Calu3 (cell line): Measurements from ENCODE around the gene OSTC. TPM values are rescaled to one million over a fixed set of nuclear protein-coding genes. Genes with fewer than 3 reads are reported as not detected.

Experiments used
- BruUV-seq: library from RNA; stranded (reverse); fragments of 400-500 nt; replicated peaks from 2 replicates; lab custom pipeline; 2021; lab: Mats Ljungman, UMichigan
- CTCF ChIA-PET: fragments of 300-600 bp; sonication (Branson Sonifier 250); formaldehyde crosslinking; loops from one replicate; lab custom pipeline; 2022; ENCODE audit warnings: antibody characterized with exemption; lab: Charles Lee
- DNase-seq: peaks from one replicate; pipeline ENCODE4 v3.0.0; 2022
- H3K27ac Mint-ChIP-seq: one replicate; pipeline ENCODE4 v1.8.0; 2022; ENCODE audit warnings: mixed read lengths; ENCODE audit not compliant: unreplicated experiment
- H3K27me3 Mint-ChIP-seq: one replicate; pipeline ENCODE4 v1.8.0; 2022; ENCODE audit warnings: mixed read lengths; ENCODE audit not compliant: unreplicated experiment
- H3K36me3 Mint-ChIP-seq: one replicate; pipeline ENCODE4 v1.8.0; 2022; ENCODE audit warnings: mild to moderate bottlenecking, moderate library complexity, mixed read lengths; ENCODE audit not compliant: insufficient read depth, unreplicated experiment
- H3K4me1 Mint-ChIP-seq: one replicate; pipeline ENCODE4 v1.8.0; 2022; ENCODE audit warnings: mild to moderate bottlenecking, low read depth, mixed read lengths; ENCODE audit not compliant: unreplicated experiment
- H3K4me3 Mint-ChIP-seq: one replicate; pipeline ENCODE4 v1.8.0; 2022; ENCODE audit warnings: mild to moderate bottlenecking, low read depth, moderate library complexity, mixed read lengths; ENCODE audit not compliant: unreplicated experiment
- H3K9me3 Mint-ChIP-seq: one replicate; pipeline ENCODE4 v1.8.0; 2022; ENCODE audit warnings: low read depth, mixed read lengths; ENCODE audit not compliant: unreplicated experiment
- intact Hi-C: fragments of 100-400 bp; cut with micrococcal nuclease; formaldehyde crosslinking; loops from one replicate; pipeline ENCODE4 v1.10.0; 2022; ENCODE audit not compliant: unreplicated experiment
- total RNA-seq: library from RNA; stranded (reverse); gene quantifications from 2 replicates; pipeline ENCODE4 v1.2.3, GENCODE V29; 2022
- TF ChIP-seq, protein P1 (sequence below): fragments of 200-600 bp; IDR thresholded peaks from one replicate; pipeline ENCODE4 v1.8.0; 2022; ENCODE audit warnings: antibody characterized with exemption; ENCODE audit not compliant: unreplicated experiment

The OSTC gene
- total RNA-seq, 1 experiment from 2014 or later = 82.7 TPM

DNA sequence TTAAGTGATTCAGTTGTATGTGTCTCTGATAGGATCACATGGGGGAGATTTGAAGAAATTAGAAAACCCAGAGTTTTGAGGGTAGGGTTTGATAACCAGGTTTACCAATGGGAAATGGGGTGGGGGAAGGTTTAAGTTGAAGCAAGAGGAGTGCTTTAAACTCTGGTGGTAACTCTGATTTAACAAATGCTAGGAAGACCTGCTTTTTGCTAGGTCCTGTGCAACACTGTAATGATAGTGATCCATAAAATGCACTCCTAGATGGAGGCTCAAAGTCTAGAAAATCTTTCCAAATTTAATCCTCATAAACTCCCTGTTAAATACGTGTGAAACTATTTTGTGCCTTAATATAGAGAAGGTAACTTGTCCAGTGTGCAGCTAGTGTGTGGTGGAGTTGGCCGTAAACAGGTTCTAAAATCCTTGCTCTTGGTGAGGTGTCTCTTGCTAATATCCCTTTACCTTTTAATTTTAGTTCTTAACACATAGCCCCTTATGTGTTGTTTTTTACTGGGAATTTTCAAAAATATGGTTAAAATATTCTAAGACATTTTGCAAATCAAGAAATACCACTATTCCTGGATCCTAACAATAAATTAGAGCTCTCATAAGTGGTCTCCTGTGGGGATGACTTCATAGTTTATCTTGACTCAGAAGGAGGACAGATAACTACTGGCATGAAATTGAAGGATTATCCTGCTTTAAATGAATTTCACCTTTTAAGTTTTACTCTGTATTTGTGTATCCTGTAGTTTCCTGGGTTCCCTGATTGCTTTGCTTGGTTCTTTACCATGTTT, 25.9 kb upstream of the OSTC start:
- Mint-ChIP-seq H3K9me3 (no peaks in the 10 kb centered on the region), H3K4me1 (peaks cover 21% of the 10 kb centered on the region), H3K4me3 (peak overlapping the region; percentile 40), H3K27ac (peak overlapping the region; percentile 64), H3K27me3 (no peaks in the 10 kb centered on the region), H3K36me3 (peaks cover 82% of the 10 kb centered on the region)
- DNase-seq = no peak
- TF ChIP-seq, protein P1, sequence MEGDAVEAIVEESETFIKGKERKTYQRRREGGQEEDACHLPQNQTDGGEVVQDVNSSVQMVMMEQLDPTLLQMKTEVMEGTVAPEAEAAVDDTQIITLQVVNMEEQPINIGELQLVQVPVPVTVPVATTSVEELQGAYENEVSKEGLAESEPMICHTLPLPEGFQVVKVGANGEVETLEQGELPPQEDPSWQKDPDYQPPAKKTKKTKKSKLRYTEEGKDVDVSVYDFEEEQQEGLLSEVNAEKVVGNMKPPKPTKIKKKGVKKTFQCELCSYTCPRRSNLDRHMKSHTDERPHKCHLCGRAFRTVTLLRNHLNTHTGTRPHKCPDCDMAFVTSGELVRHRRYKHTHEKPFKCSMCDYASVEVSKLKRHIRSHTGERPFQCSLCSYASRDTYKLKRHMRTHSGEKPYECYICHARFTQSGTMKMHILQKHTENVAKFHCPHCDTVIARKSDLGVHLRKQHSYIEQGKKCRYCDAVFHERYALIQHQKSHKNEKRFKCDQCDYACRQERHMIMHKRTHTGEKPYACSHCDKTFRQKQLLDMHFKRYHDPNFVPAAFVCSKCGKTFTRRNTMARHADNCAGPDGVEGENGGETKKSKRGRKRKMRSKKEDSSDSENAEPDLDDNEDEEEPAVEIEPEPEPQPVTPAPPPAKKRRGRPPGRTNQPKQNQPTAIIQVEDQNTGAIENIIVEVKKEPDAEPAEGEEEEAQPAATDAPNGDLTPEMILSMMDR = no peak
- intact Hi-C loops = no loop called here
- CTCF ChIA-PET = interaction anchor here (0.7 kb wide), 1 partner anchor 637 kb away, joined by 3 read pairs; no protein-coding TSS in a partner anchor
- BruUV-seq = no TSS peak

GRCh38 chr4:108626056-108626455, 24.3 kb upstream of the OSTC start:
- Mint-ChIP-seq H3K9me3 (no peaks in the 10 kb centered on the region), H3K27ac (no peak overlapping the region), H3K36me3 (peaks cover 81% of the 10 kb centered on the region), H3K27me3 (no peaks in the 10 kb centered on the region), H3K4me1 (peaks cover 21% of the 10 kb centered on the region), H3K4me3 (no peak overlapping the region)
- intact Hi-C loops = no loop called here
- no peak for DNase-seq
- CTCF ChIA-PET = no interaction called here
- BruUV-seq = no TSS peak
- TF ChIP-seq, protein P1 = no peak

DNA sequence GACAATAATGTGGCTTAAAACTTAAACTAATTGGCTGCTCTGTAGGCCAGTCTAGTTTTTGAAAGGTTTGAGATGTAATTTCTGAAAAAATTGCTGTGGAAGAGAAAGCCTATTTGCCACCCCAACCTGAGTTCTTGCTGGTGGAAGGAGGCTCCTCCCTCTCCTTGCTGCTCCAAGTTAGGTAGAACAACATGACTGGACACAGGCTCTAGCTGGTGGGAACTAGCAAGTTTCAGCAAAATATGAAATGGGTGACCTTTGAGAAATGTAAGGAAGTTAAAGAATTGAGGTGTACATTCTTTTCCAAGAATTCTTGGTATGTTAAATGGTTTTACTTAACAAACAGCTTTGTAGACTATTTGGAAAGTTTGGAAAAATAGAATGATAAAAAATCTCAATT, 22.0 kb upstream of the OSTC start:
- no TSS peak for BruUV-seq
- Mint-ChIP-seq H3K27ac (no peak overlapping the region), H3K9me3 (no peaks in the 10 kb centered on the region), H3K27me3 (no peaks in the 10 kb centered on the region), H3K4me3 (no peak overlapping the region), H3K4me1 (peaks cover 11% of the 10 kb centered on the region), H3K36me3 (peaks cover 67% of the 10 kb centered on the region)
- no peak for DNase-seq
- intact Hi-C loops = no loop called here
- TF ChIP-seq, protein P1 = no peak
- CTCF ChIA-PET = no interaction called here

- CTCF ChIA-PET = interaction anchor here (0.7 kb wide), 2 partner anchors 517 to 1942 kb away, joined by 3 to 5 read pairs; no protein-coding TSS in a partner anchor
- TF ChIP-seq, protein P1 = no peak
These were observed 15.2 kb upstream of the OSTC start for GRCh38 chr4:108635070-108635655.

More at GRCh38 chr4:108635070-108635655, 15.2 kb upstream of the OSTC start:
- H3K9me3 Mint-ChIP-seq = no peaks in the 10 kb centered on the region
- no TSS peak for BruUV-seq
- H3K4me1 Mint-ChIP-seq = no peaks in the 10 kb centered on the region
- H3K27me3 Mint-ChIP-seq = no peaks in the 10 kb centered on the region
- no peak overlapping the region for H3K27ac Mint-ChIP-seq
- no peak overlapping the region for H3K4me3 Mint-ChIP-seq
- no peak for DNase-seq
- peaks cover 36% of the 10 kb centered on the region for H3K36me3 Mint-ChIP-seq
- intact Hi-C loops = no loop called here
